GM12878 (cell line): ENCODE measurements around the gene LILRB1. TPM values are rescaled to one million over a fixed set of nuclear protein-coding genes. Genes with fewer than 3 reads are reported as not detected.

Experiments used
- EED ChIP-seq: sonication (generic); IDR thresholded peaks from 2 replicates; pipeline ENCODE4 v1.6.1; 2016; ENCODE audit warnings: antibody characterized with exemption, low read depth
- JUND ChIP-seq: IDR thresholded peaks from 2 replicates; pipeline ENCODE4 v1.6.1; 2012; ENCODE audit warnings: low read depth, mild to moderate bottlenecking, low read length, improper control_type of control experiment, moderate library complexity
- RAD51 ChIP-seq: fragments of 450-650 bp; IDR thresholded peaks from 2 replicates; pipeline ENCODE4 v1.6.1; 2016; ENCODE audit warnings: moderate library complexity, mild to moderate bottlenecking, inconsistent platforms
- polyA plus RNA-seq, 11 experiments: library from polyadenylated mRNA; depleted of rRNA in 4 of 11; unstranded in 6 of 11; stranded (reverse) in 5 of 11; fragments of >200 nt; fragmentation: Nextera tagmentation in 4 of 11; fragmentation: Illumina TruSeq in 1 of 11; extraction: Ambion mirVana in 4 of 11; extraction: Trizol in 1 of 11; gene quantifications; 1 replicate in 1 of 11; 2 replicates in 10 of 11; pipeline versions ENCODE4 v1.2.1 to v1.2.3, GENCODE V29; 2011 to 2016; ENCODE audit warnings: inconsistent platforms in 2 of 11, missing spikeins in 2 of 11, low read depth in 1 of 11
- total RNA-seq, 4 experiments: library from RNA; depleted of rRNA in 3 of 4; stranded (reverse); fragments of >200 nt in 3 of 4; fragmentation: Illumina TruSeq in 1 of 4; extraction: Trizol in 1 of 4; gene quantifications; 2 replicates each; pipeline versions ENCODE4 v1.2.1 to v1.2.3, GENCODE V29; 2013 to 2021
- TF ChIP-seq, protein P1 (sequence below): fragments of 450-650 bp; formaldehyde crosslinking; IDR thresholded peaks from 2 replicates; pipeline ENCODE4 v1.4.0; 2020; ENCODE audit warnings: mild to moderate bottlenecking, moderate library complexity
- TF ChIP-seq, protein P2 (sequence below): fragments of 450-650 bp; IDR thresholded peaks from 2 replicates; pipeline ENCODE4 v1.6.1; 2016; ENCODE audit warnings: mild to moderate bottlenecking, moderate library complexity, borderline replicate concordance
- TF ChIP-seq, protein P3 (sequence below): IDR thresholded peaks from 2 replicates; pipeline ENCODE4 v1.6.1; 2012; ENCODE audit warnings: low read depth, low read length, improper control_type of control experiment
- TF ChIP-seq, protein P4 (sequence below): IDR thresholded peaks from 2 replicates; pipeline ENCODE4 v1.6.1; 2012; ENCODE audit warnings: low read length, inconsistent platforms
- TF ChIP-seq, protein P5 (sequence below): IDR thresholded peaks from 2 replicates; pipeline ENCODE4 v1.6.1; 2012; ENCODE audit warnings: low read depth, low read length, improper control_type of control experiment

Gene LILRB1
- total and polyA plus RNA-seq, 10 of the 15 experiments (the other 5 are each of a cell fraction or from before 2014, with no cell fraction given) = 4.9 to 92.2 (median 50.1) TPM

DNA sequence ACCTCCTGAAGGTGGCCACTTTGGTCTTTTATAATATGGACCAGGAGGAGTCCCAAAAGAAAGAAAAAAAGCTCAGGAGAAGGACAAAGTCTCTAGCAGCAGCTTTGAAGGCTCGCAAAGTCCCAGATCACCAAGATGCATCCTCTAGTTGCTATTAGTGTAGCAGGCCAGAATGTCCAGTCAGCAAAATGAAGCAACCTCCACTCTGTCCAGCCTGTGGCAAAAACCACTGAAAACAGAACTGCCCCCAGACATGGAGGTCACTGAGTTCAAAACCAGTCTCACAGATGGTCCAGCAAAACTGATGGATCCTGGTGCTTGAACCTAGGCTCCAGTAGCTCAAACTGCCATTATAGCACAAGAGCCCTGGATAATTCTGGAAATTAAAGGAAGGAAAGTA, 42.9 kb downstream of the LILRB1 start (continued):
- TF ChIP-seq, protein P1, sequence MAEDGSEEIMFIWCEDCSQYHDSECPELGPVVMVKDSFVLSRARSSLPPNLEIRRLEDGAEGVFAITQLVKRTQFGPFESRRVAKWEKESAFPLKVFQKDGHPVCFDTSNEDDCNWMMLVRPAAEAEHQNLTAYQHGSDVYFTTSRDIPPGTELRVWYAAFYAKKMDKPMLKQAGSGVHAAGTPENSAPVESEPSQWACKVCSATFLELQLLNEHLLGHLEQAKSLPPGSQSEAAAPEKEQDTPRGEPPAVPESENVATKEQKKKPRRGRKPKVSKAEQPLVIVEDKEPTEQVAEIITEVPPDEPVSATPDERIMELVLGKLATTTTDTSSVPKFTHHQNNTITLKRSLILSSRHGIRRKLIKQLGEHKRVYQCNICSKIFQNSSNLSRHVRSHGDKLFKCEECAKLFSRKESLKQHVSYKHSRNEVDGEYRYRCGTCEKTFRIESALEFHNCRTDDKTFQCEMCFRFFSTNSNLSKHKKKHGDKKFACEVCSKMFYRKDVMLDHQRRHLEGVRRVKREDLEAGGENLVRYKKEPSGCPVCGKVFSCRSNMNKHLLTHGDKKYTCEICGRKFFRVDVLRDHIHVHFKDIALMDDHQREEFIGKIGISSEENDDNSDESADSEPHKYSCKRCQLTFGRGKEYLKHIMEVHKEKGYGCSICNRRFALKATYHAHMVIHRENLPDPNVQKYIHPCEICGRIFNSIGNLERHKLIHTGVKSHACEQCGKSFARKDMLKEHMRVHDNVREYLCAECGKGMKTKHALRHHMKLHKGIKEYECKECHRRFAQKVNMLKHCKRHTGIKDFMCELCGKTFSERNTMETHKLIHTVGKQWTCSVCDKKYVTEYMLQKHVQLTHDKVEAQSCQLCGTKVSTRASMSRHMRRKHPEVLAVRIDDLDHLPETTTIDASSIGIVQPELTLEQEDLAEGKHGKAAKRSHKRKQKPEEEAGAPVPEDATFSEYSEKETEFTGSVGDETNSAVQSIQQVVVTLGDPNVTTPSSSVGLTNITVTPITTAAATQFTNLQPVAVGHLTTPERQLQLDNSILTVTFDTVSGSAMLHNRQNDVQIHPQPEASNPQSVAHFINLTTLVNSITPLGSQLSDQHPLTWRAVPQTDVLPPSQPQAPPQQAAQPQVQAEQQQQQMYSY (CRISPR knock-in tag) = no peak
- TF ChIP-seq, protein P2, sequence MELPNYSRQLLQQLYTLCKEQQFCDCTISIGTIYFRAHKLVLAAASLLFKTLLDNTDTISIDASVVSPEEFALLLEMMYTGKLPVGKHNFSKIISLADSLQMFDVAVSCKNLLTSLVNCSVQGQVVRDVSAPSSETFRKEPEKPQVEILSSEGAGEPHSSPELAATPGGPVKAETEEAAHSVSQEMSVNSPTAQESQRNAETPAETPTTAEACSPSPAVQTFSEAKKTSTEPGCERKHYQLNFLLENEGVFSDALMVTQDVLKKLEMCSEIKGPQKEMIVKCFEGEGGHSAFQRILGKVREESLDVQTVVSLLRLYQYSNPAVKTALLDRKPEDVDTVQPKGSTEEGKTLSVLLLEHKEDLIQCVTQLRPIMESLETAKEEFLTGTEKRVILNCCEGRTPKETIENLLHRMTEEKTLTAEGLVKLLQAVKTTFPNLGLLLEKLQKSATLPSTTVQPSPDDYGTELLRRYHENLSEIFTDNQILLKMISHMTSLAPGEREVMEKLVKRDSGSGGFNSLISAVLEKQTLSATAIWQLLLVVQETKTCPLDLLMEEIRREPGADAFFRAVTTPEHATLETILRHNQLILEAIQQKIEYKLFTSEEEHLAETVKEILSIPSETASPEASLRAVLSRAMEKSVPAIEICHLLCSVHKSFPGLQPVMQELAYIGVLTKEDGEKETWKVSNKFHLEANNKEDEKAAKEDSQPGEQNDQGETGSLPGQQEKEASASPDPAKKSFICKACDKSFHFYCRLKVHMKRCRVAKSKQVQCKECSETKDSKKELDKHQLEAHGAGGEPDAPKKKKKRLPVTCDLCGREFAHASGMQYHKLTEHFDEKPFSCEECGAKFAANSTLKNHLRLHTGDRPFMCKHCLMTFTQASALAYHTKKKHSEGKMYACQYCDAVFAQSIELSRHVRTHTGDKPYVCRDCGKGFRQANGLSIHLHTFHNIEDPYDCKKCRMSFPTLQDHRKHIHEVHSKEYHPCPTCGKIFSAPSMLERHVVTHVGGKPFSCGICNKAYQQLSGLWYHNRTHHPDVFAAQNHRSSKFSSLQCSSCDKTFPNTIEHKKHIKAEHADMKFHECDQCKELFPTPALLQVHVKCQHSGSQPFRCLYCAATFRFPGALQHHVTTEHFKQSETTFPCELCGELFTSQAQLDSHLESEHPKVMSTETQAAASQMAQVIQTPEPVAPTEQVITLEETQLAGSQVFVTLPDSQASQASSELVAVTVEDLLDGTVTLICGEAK = no peak
- no peak for TF ChIP-seq EED
- TF ChIP-seq, protein P3, sequence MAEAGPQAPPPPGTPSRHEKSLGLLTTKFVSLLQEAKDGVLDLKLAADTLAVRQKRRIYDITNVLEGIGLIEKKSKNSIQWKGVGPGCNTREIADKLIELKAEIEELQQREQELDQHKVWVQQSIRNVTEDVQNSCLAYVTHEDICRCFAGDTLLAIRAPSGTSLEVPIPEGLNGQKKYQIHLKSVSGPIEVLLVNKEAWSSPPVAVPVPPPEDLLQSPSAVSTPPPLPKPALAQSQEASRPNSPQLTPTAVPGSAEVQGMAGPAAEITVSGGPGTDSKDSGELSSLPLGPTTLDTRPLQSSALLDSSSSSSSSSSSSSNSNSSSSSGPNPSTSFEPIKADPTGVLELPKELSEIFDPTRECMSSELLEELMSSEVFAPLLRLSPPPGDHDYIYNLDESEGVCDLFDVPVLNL = no peak
- no peak for TF ChIP-seq JUND
- TF ChIP-seq, protein P4, sequence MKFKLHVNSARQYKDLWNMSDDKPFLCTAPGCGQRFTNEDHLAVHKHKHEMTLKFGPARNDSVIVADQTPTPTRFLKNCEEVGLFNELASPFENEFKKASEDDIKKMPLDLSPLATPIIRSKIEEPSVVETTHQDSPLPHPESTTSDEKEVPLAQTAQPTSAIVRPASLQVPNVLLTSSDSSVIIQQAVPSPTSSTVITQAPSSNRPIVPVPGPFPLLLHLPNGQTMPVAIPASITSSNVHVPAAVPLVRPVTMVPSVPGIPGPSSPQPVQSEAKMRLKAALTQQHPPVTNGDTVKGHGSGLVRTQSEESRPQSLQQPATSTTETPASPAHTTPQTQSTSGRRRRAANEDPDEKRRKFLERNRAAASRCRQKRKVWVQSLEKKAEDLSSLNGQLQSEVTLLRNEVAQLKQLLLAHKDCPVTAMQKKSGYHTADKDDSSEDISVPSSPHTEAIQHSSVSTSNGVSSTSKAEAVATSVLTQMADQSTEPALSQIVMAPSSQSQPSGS = no peak
- no peak for TF ChIP-seq RAD51
- TF ChIP-seq, protein P5, sequence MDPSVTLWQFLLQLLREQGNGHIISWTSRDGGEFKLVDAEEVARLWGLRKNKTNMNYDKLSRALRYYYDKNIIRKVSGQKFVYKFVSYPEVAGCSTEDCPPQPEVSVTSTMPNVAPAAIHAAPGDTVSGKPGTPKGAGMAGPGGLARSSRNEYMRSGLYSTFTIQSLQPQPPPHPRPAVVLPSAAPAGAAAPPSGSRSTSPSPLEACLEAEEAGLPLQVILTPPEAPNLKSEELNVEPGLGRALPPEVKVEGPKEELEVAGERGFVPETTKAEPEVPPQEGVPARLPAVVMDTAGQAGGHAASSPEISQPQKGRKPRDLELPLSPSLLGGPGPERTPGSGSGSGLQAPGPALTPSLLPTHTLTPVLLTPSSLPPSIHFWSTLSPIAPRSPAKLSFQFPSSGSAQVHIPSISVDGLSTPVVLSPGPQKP = no peak
